SU-DHL-6 (cell line): Measurements from ENCODE around the gene ARFGEF3.

Source experiments
- CTCF ChIP-seq: fragments of 200-600 bp; sonication (generic); IDR thresholded peaks from one replicate; pipeline ENCODE4 v1.5.1; 2017; ENCODE audit warnings: antibody characterized with exemption, mild to moderate bottlenecking, low read length, moderate library complexity; ENCODE audit not compliant: insufficient read depth, poor library complexity, severe bottlenecking
- EZH2phosphoT487 ChIP-seq: fragments of 200-600 bp; sonication (generic), shearing (Covaris generic); conservative IDR thresholded peaks from 2 replicates; pipeline ENCODE4 v1.6.1; 2018; ENCODE audit warnings: mild to moderate bottlenecking, antibody characterized with exemption, low read length, moderate library complexity, mixed read lengths

DNA sequence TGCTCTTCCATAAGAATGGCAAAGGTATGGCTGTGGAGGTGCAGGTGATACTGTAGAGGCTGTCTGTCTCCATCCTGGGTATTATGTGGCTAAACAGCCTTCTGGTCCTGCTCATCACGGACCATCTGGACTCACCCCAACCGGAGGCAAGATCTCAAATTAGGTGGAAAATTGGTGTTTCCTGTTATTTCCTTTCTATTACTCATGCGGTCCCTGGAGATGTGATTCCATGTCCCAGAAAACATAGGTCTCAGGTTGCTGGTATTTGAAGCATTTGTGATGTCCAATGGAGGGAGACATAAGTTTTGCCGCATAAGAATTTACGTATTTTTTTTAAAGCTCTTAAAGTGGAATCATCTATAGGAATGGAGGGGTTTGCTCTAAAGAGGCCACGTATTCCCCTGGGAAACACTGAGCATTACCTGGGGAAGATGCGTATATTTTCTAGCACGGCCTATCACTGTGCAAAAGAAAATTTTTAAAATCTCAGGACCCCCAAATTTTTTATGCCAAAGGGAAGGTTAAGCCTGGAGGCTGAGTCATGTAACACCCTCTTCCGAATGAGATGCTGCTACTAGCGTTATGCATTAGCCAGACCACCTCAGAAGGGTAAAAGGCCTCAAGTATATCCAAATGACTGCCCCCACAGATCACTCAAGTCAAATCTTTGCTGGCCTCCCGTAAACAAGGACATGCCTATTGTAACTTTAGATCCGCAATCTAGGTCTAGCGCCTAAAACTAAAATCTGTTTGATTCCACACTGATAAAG is 78.9 kb downstream of the ARFGEF3 start:
- TF ChIP-seq CTCF (no peak), EZH2phosphoT487 (no peak)
